ENCODE results near the gene DONSON.

The DONSON gene

GRCh38 chr21:33561373-33561772, 27.1 kb downstream of the DONSON start:
- no peak for DNase-seq

GRCh38 chr21:33560965-33561364, 27.5 kb downstream of the DONSON start:
- DNase-seq, result no peak

GRCh38 chr21:33559813-33560212, 28.7 kb downstream of the DONSON start:
- DNase-seq, result no peak

- no peak for DNase-seq
These were observed 29.6 kb downstream of the DONSON start for GRCh38 chr21:33558777-33559421.

- no peak for DNase-seq
These were observed 31.0 kb downstream of the DONSON start for GRCh38 chr21:33557447-33557846.

GRCh38 chr21:33554982-33555344, 33.5 kb downstream of the DONSON start:
- DNase-seq, result no peak

GRCh38 chr21:33554236-33554981, 34.1 kb downstream of the DONSON start:
- DNase-seq, result no peak

GRCh38 chr21:33552999-33553598, 35.4 kb downstream of the DONSON start:
- DNase-seq, result no peak

- DNase-seq, result no peak
These were observed 36.1 kb downstream of the DONSON start for GRCh38 chr21:33552093-33552998.

GRCh38 chr21:33551664-33552063, 36.8 kb downstream of the DONSON start:
- DNase-seq, result no peak

- DNase-seq, result no peak
These were observed 37.5 kb downstream of the DONSON start for GRCh38 chr21:33550772-33551660.

GRCh38 chr21:33549848-33550771, 38.4 kb downstream of the DONSON start:
- DNase-seq, result no peak

GRCh38 chr21:33546086-33546485, 42.4 kb downstream of the DONSON start:
- no peak for DNase-seq

- DNase-seq, result no peak
These were observed 43.9 kb downstream of the DONSON start for GRCh38 chr21:33544451-33545195.

- DNase-seq, result peak; percentile 87
These were observed 44.9 kb downstream of the DONSON start for GRCh38 chr21:33543505-33544129.

GRCh38 chr21:33542640-33543504, 45.6 kb downstream of the DONSON start, which contains the start of gene SON:
Gene SON, plus strand, starts transcription at chr21:33543038. Its CDS starts 55 bp downstream, at chr21:33543093.
- DNase-seq, result peak; percentile 99

GRCh38 chr21:33541756-33542639, 46.5 kb downstream of the DONSON start, which contains the start of gene GART:
Gene GART, minus strand, starts transcription at chr21:33542117. Its CDS starts 2,802 bp downstream, at chr21:33539315.
- peak; percentile 90 for DNase-seq
